HG02973 (cell line): ENCODE measurements around the gene ZNF827.

Experiments used
- ATAC-seq: cut with Tn5 transposase; IDR thresholded peaks from one replicate; pipeline ENCODE4 v1.9.1; 2021; ENCODE audit warnings: moderate library complexity; ENCODE audit not compliant: unreplicated experiment

Gene ZNF827

GRCh38 chr4:145732001-145732815 lies 206.4 kb downstream of the ZNF827 start:
- ATAC-seq, result no peak

- ATAC-seq, result no peak
Observed at GRCh38 chr4:145731028-145731427, 207.6 kb downstream of the ZNF827 start.

DNA sequence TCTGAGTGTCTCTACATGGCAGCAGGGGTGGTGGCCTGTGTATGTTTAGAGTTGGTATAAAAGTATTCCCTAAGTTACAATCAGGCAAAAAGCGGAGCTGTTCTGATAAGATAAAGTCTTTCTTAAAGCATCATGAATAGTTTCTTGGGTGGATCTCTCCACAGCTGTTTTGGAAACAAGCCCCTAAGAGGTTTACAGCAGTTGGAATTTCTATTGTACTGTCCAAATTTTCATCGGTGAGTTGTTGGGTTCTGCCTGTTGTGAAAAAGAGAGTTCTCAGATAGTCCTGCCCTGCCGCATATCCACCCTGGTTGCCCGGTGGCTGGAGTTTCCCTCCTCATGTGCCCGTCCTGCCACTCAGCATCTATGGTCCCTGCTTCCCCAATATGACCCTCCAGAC lies 208.6 kb downstream of the ZNF827 start:
- ATAC-seq, result no peak

DNA sequence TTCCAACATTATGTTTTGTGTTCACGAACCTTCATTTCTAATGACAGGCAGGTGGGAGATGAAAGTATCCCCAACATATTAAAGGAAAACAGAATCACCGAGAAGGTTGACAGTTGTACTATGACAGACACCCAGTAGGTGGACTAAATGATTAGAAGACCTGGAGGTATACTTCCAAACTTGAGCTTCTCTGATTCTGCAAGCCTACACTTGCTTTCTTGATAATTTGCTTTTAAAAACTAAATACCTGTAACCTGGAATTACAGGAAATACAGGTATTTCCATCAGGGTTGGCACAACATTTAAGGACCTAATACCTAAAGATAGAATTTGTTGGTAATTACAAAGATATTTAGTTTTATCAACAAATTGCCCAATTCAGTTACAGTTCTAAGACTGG lies 215.3 kb downstream of the ZNF827 start:
- ATAC-seq, result no peak

- no peak for ATAC-seq
Observed at GRCh38 chr4:145722561-145722960, 216.1 kb downstream of the ZNF827 start.

DNA sequence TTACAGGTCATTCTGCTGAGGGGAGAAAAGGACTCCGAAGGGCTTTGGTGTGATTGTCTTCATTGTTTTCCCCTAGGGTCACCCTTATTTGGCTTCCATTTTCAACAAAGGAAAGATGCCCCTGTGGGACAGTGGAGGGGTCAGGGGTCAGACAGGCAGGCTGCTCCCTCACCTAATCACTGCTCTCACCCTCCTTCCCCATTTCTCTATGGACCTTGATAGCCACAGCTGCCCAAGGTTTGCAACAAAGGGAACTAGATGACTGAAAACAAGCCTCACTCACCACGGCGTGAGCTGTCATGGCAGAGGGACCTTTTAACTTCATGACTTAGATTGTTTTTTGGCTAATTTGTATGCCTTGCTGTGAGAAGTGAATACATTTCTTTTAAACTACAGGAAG lies 218.0 kb downstream of the ZNF827 start:
- ATAC-seq, result peak; percentile 43

DNA sequence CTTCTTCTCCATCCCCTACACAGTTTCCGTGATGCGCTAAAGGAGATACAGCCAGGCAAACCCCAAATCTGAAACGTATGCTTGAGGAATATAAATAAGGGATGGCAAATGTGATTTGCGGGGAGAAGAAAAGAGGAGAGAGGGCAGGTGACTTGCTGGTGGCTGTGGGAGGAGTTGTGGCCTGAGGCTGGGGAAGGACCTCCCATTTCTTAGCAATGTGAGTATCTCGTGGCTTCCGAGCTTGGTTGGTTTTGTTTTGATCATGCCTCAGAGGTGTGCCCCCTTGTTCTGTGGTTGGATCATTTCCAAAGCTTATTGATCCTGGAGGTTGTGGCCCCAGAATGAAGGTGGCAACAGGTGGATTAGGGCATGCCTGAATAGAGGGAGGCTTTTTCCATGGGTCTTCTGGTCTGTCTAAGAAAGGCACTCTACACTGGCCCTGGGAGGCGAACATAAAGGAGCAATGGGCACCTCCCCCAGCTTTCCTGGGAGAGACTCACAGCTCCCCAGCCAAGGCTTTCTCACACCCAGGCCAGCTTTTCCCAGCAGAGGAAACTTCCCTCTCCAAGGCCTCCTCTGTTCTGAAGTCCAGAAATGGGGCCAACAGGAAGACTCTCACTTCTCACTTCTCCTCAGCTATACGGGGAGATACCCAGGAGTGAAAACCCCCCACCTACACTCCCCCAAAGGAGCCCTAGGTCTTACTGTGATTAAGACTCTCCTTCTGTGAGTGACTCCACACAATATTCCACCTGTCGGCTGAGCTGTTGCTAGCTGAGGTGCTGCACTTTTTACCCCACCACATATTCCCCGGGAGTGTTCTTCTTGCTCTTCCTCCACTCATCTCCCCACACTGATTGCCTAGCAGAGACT lies 218.6 kb downstream of the ZNF827 start:
- peak; percentile 87 for ATAC-seq

DNA sequence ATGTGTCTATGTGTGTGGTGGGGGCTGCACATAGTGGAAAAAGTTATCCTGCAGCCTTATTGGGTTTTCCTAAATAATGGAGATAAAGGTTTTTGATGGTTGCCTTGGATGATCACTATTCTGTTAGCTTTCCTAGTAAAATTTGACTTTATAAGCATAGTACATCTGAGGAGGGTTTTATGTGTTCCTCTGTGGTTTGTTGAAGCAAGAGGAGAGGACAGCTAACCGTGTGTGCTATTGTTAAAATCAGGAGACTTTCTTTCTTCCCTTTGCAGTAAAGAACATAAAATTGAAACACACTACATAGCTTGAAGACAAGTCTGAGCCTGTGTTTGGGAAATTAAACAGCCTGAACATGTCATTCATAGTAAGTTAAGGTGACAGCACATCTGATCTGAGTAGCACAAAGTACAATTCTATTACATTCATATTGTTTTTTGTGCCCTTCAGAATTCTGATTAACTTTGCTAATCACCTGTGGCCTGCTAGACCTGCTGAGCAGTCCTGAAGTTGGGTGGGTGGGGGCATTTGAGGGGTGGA lies 221.9 kb downstream of the ZNF827 start:
- no peak for ATAC-seq

GRCh38 chr4:145716200-145716599 lies 222.4 kb downstream of the ZNF827 start:
- ATAC-seq, result no peak

DNA sequence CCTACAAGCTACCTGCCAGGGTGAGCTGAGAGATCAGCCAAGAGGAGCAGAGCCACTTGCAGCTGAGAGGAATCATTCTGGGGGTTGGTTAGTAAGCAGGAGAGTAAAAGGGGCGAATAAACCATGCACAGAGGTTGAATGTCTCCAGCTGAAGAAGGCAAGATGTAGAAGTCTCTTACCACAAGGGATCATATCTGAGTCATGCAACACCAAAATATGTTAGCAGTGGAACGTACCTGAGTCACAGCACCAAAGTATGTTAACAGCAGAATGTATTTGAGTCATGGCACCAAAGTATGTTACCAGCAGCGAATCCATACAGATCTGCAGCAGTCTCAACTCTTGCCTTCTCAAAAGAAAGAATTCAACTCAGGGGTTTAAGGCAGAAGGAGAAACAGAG lies 228.8 kb downstream of the ZNF827 start:
- peak; percentile 94 for ATAC-seq

DNA sequence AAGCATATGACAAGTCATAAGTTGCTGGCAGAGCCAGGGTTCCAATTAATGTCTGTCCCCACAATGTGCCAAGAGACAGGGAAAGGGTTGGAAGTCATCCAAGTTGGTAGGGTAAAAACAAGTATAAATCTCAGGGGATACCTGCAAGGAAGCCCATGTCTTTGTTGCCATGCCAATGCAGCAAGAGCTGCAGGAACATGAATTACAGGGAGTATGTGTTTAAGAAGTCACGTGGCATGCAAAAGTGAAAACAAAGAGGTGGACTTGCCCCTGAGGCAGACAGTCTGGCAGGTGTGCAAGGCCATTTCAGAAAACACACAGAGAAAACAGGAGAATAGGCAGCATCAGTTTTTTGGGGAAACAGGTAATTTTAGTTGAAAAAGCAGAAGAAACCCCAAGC lies 229.3 kb downstream of the ZNF827 start:
- no peak for ATAC-seq
